ENCODE measurements around the gene MTRF1. TPM values are rescaled to one million over a fixed set of nuclear protein-coding genes. Genes with fewer than 3 reads are reported as not detected.

The MTRF1 gene
- total and polyA plus RNA-seq, 9 of the 15 experiments (the other 6 are each of a cell fraction or from before 2014, with no cell fraction given), result 12.5 to 33.7 (median 20.1) TPM

- TF ChIP-seq, protein P1, sequence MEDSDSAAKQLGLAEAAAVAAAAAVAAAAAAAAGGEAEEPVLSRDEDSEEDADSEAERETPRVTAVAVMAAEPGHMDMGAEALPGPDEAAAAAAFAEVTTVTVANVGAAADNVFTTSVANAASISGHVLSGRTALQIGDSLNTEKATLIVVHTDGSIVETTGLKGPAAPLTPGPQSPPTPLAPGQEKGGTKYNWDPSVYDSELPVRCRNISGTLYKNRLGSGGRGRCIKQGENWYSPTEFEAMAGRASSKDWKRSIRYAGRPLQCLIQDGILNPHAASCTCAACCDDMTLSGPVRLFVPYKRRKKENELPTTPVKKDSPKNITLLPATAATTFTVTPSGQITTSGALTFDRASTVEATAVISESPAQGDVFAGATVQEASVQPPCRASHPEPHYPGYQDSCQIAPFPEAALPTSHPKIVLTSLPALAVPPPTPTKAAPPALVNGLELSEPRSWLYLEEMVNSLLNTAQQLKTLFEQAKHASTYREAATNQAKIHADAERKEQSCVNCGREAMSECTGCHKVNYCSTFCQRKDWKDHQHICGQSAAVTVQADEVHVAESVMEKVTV (CRISPR knock-in tag; IDR thresholded peaks at IDR 0.05), result 0 out of 2 replicates have a peak, but pooled peaks have one; percentile 30
- TF ChIP-seq YY1 (IDR thresholded peaks at IDR 0.05; ENCODE audit: borderline replicate concordance in 1 of 3, control insufficient read depth in 1 of 3, extremely low read depth in 1 of 3, insufficient read depth in 3 of 3, insufficient read length in 1 of 3, insufficient replicate concordance in 2 of 3, low read depth in 1 of 3, low read length in 2 of 3) (peak in 1 of 3 experiments; percentile 20), TRIM24 (IDR thresholded peaks at IDR 0.05) (no peak), SUPT5H (IDR thresholded peaks at IDR 0.05) (no peak), SMC3 (conservative IDR thresholded peaks at IDR 0.05; ENCODE audit: insufficient read depth, low read depth, low read length) (peak; percentile 55), CREB3 (tag; conservative IDR thresholded peaks at IDR 0.05; ENCODE audit: low read depth) (no peak), BRD4 (IDR thresholded peaks at IDR 0.05) (no peak), RAD21 (CRISPR knock-in tag; conservative IDR thresholded peaks at IDR 0.05 in 1 of 2, IDR thresholded peaks at IDR 0.05 in 1 of 2) (peak; percentile 62 to 77)
Observed at GRCh38 chr13:41222259-41222852, 41.0 kb downstream of the MTRF1 start (continued).
